ENCODE measurements around the gene ADCY1.
"Not testable (repeated sequence)": the region's sequence is repeated elsewhere in the genome, so short reads cannot be mapped to it uniquely, and the experiment has no call there.

GRCh38 chr7:45738920-45739319, 164.8 kb downstream of the ADCY1 start:
- not testable (repeated sequence) for TF ChIP-seq YY1 (IDR thresholded peaks at IDR 0.05; ENCODE audit: insufficient read depth, insufficient read length); ZNF274 (IDR thresholded peaks at IDR 0.05; ENCODE audit: low read depth, low read length)

All from NT2/D1 (cell line).